HCT116 (cell line): ENCODE data around the gene SLC37A4. TPM values are rescaled to one million over a fixed set of nuclear protein-coding genes. Genes with fewer than 3 reads are reported as not detected.
A peak's percentile ranks its signal among the peaks of the same experiment; 100 is the strongest.

Experiments used
- ATAC-seq: fragments of 200-7000 bp; cut with Tn5 transposase; 2 replicates; pipeline ENCODE4 v1.9.1; 2020; ENCODE audit warnings: mild to moderate bottlenecking, moderate library complexity
- BruUV-seq: library from RNA; stranded (reverse); fragments of 400-500 nt; replicated peaks from 2 replicates; lab custom pipeline; 2021; lab: Mats Ljungman, UMichigan
- CTCF ChIA-PET: fragments of 300-600 bp; sonication (Branson Sonifier 250); formaldehyde crosslinking; loops from one replicate; lab custom pipeline; 2021; ENCODE audit warnings: antibody characterized with exemption; lab: Charles Lee
- POLR2A ChIA-PET: fragments of 300-600, 350-600 bp; sonication (Branson Sonifier 250); formaldehyde crosslinking; loops from one replicate; lab custom pipeline; 2021; ENCODE audit warnings: antibody characterized with exemption; lab: Charles Lee
- RAD21 ChIA-PET, 2 experiments: fragments of 300-600 bp; sonication (Branson Sonifier 250); formaldehyde crosslinking; loops; one replicate each; lab custom pipeline; 2023; ENCODE audit warnings: low total read pairs in 2 of 2; ENCODE audit not compliant: uncharacterized antibody in 2 of 2, unreplicated experiment in 2 of 2, low non-redundant PET in 1 of 2; lab: Charles Lee
- DNase-seq: peaks from one replicate; pipeline ENCODE4 v3.0.0-alpha.2; 2010; ENCODE audit warnings: low read depth, low spot score
- H2AFZ ChIP-seq: fragments of 200-600 bp; shearing (Covaris generic), sonication (generic); 2 replicates; pipeline ENCODE4 v1.6.1; 2017; ENCODE audit warnings: low read depth, mixed run types, mixed read lengths, antibody characterized with exemption, low read length; ENCODE audit not compliant: poor library complexity, severe bottlenecking
- H3K27ac ChIP-seq: 2 replicates; pipeline ENCODE4 v1.5.1; 2012; ENCODE audit warnings: low read depth, low read length
- H3K27me3 ChIP-seq: fragments of 200-600 bp; sonication (generic); 2 replicates; pipeline ENCODE4 v1.6.1; 2016; ENCODE audit warnings: mixed run types, low read length, mixed read lengths; ENCODE audit not compliant: insufficient read depth
- H3K36me3 ChIP-seq, 2 experiments: fragments of 200-500 bp in 1 of 2; fragments of 200-600 bp in 1 of 2; sonication (Bioruptor generic) in 1 of 2; sonication (generic) in 1 of 2; 2 replicates each; pipeline versions ENCODE4 v1.5.1 to v1.6.1; 2014 to 2016; ENCODE audit warnings: low read length in 2 of 2, inconsistent platforms in 1 of 2, mixed read lengths in 1 of 2, mixed run types in 1 of 2; ENCODE audit not compliant: insufficient read depth in 2 of 2, control insufficient read depth in 1 of 2
- H3K4me1 ChIP-seq, 2 experiments: fragments of 200-600 bp in 1 of 2; sonication (generic) in 1 of 2; 2 replicates each; pipeline versions ENCODE4 v1.5.1 to v1.6.1; 2012 to 2017; ENCODE audit warnings: low read length in 2 of 2, inconsistent platforms in 1 of 2, mild to moderate bottlenecking in 1 of 2, mixed read lengths in 1 of 2, mixed run types in 1 of 2, moderate library complexity in 1 of 2; ENCODE audit not compliant: insufficient read depth in 2 of 2, control insufficient read depth in 1 of 2
- H3K4me2 ChIP-seq: fragments of 200-600 bp; sonication (generic); 2 replicates; pipeline ENCODE4 v1.6.1; 2017; ENCODE audit warnings: mixed run types, low read length, mixed read lengths
- H3K4me3 ChIP-seq, 2 experiments: fragments of 200-600 bp in 1 of 2; sonication (generic) in 1 of 2; replicated peaks in 1 of 2; 2 replicates each; pipeline ENCODE4 v1.5.1; 2011 to 2016; ENCODE audit warnings: low read length in 2 of 2, control low read depth in 1 of 2, low read depth in 1 of 2, mild to moderate bottlenecking in 1 of 2, mixed read lengths in 1 of 2, mixed run types in 1 of 2
- H3K79me2 ChIP-seq: fragments of 200-600 bp; sonication (generic); 2 replicates; pipeline ENCODE4 v1.6.1; 2017; ENCODE audit warnings: mild to moderate bottlenecking, mixed run types, low read length, moderate library complexity, mixed read lengths; ENCODE audit not compliant: insufficient read depth
- H3K9ac ChIP-seq: fragments of 200-600 bp; sonication (generic); 2 replicates; pipeline ENCODE4 v1.6.1; 2016; ENCODE audit warnings: low read length, mixed read lengths
- H3K9me2 ChIP-seq: fragments of 200-600 bp; sonication (generic), shearing (Covaris generic); 2 replicates; pipeline ENCODE4 v1.6.1; 2017; ENCODE audit warnings: mixed run types, mild to moderate bottlenecking, moderate library complexity; ENCODE audit not compliant: insufficient read depth
- H3K9me3 ChIP-seq, 2 experiments: fragments of 200-500 bp in 1 of 2; fragments of 200-600 bp in 1 of 2; sonication (Bioruptor generic) in 1 of 2; sonication (generic) in 1 of 2; 2 replicates each; pipeline ENCODE4 v1.6.1; 2014 to 2017; ENCODE audit warnings: low read length in 2 of 2, mixed read lengths in 2 of 2, inconsistent platforms in 1 of 2, low read depth in 1 of 2, mild to moderate bottlenecking in 1 of 2, mixed run types in 1 of 2, moderate library complexity in 1 of 2; ENCODE audit not compliant: control insufficient read depth in 1 of 2, insufficient read depth in 1 of 2
- H4K20me1 ChIP-seq: fragments of 200-600 bp; sonication (generic), shearing (Covaris generic); 2 replicates; pipeline ENCODE4 v1.6.1; 2017; ENCODE audit warnings: mixed run types, mild to moderate bottlenecking, moderate library complexity; ENCODE audit not compliant: insufficient read depth
- CEBPB ChIP-seq: IDR thresholded peaks from 2 replicates; pipeline ENCODE4 v1.6.1; 2012; ENCODE audit warnings: low read depth
- CTCF ChIP-seq, 3 experiments: fragments of 200-600 bp in 1 of 3; sonication (generic) in 1 of 3; IDR thresholded peaks in 2 of 3; conservative IDR thresholded peaks in 1 of 3; 2 replicates each; pipeline ENCODE4 v1.5.1; 2012 to 2017; ENCODE audit warnings: low read depth in 2 of 3, low read length in 2 of 3, antibody characterized with exemption in 1 of 3, borderline replicate concordance in 1 of 3, control low read depth in 1 of 3, mild to moderate bottlenecking in 1 of 3, mixed read lengths in 1 of 3, mixed run types in 1 of 3, moderate library complexity in 1 of 3; ENCODE audit not compliant: insufficient read depth in 1 of 3
- EZH2 ChIP-seq: fragments of 200-600 bp; sonication (generic); IDR thresholded peaks from 2 replicates; pipeline ENCODE4 v1.6.1; 2017; ENCODE audit warnings: antibody characterized with exemption, mixed run types
- EZH2phosphoT487 ChIP-seq: fragments of 200-600 bp; IDR thresholded peaks from 2 replicates; pipeline ENCODE4 v1.6.1; 2018; ENCODE audit warnings: antibody characterized with exemption, borderline replicate concordance
- JUND ChIP-seq: IDR thresholded peaks from 2 replicates; pipeline ENCODE4 v1.6.1; 2012
- RAD21 ChIP-seq: IDR thresholded peaks from 2 replicates; pipeline ENCODE4 v1.6.1; 2012; ENCODE audit warnings: low read depth, mild to moderate bottlenecking
- SIN3A ChIP-seq: IDR thresholded peaks from 2 replicates; pipeline ENCODE4 v1.6.1; 2012; ENCODE audit warnings: low read depth
- SP1 ChIP-seq: IDR thresholded peaks from 2 replicates; pipeline ENCODE4 v1.6.1; 2012; ENCODE audit warnings: low read depth
- TCF7L2 ChIP-seq: IDR thresholded peaks from 2 replicates; pipeline ENCODE4 v1.7.0; 2011; ENCODE audit warnings: borderline replicate concordance, inconsistent platforms; ENCODE audit not compliant: insufficient read depth, insufficient read length; ENCODE audit errors: extremely low read depth
- intact Hi-C: fragments of 100-400 bp; cut with micrococcal nuclease; formaldehyde crosslinking; loops from 2 replicates; pipeline ENCODE4 v1.10.0; 2022
- total RNA-seq: library from RNA; stranded (reverse); gene quantifications from one replicate; pipeline ENCODE4 v1.2.1, GENCODE V29; 2021; ENCODE audit not compliant: unreplicated experiment
- TF ChIP-seq, protein P1 (sequence below): IDR thresholded peaks from 2 replicates; pipeline ENCODE4 v1.6.1; 2012; ENCODE audit warnings: low read depth

The SLC37A4 gene
- total RNA-seq, 1 experiment from 2014 or later = 49.8 TPM

GRCh38 chr11:119000906-119001305 lies 29.8 kb downstream of the SLC37A4 start:
- ChIA-PET POLR2A (no interaction called here), CTCF (no interaction called here), RAD21 (no interaction called here)
- no TSS peak for BruUV-seq
- no peaks in the 10 kb centered on the region for H3K27me3 ChIP-seq
- TF ChIP-seq, protein P1, sequence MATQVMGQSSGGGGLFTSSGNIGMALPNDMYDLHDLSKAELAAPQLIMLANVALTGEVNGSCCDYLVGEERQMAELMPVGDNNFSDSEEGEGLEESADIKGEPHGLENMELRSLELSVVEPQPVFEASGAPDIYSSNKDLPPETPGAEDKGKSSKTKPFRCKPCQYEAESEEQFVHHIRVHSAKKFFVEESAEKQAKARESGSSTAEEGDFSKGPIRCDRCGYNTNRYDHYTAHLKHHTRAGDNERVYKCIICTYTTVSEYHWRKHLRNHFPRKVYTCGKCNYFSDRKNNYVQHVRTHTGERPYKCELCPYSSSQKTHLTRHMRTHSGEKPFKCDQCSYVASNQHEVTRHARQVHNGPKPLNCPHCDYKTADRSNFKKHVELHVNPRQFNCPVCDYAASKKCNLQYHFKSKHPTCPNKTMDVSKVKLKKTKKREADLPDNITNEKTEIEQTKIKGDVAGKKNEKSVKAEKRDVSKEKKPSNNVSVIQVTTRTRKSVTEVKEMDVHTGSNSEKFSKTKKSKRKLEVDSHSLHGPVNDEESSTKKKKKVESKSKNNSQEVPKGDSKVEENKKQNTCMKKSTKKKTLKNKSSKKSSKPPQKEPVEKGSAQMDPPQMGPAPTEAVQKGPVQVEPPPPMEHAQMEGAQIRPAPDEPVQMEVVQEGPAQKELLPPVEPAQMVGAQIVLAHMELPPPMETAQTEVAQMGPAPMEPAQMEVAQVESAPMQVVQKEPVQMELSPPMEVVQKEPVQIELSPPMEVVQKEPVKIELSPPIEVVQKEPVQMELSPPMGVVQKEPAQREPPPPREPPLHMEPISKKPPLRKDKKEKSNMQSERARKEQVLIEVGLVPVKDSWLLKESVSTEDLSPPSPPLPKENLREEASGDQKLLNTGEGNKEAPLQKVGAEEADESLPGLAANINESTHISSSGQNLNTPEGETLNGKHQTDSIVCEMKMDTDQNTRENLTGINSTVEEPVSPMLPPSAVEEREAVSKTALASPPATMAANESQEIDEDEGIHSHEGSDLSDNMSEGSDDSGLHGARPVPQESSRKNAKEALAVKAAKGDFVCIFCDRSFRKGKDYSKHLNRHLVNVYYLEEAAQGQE = no peak
- no peak for TF ChIP-seq TCF7L2
- no peak for TF ChIP-seq SIN3A
- TF ChIP-seq RAD21 = no peak
- TF ChIP-seq EZH2 = no peak
- TF ChIP-seq CTCF (IDR thresholded peaks at IDR 0.05 in 2 of 3, conservative IDR thresholded peaks at IDR 0.05 in 1 of 3; ENCODE audit: borderline replicate concordance in 1 of 3, insufficient read depth in 1 of 3, low read depth in 2 of 3, low read length in 2 of 3) = no peak
- no peak for TF ChIP-seq SP1
- no peak for TF ChIP-seq CEBPB
- no peak for TF ChIP-seq EZH2phosphoT487
- TF ChIP-seq JUND = no peak
- H2AFZ ChIP-seq = no peak overlapping the region
- peaks cover 13 to 27% of the 10 kb centered on the region in 2 experiments for H3K36me3 ChIP-seq
- peaks cover 87% of the 10 kb centered on the region for H3K79me2 ChIP-seq
- no peak overlapping the region for H3K9ac ChIP-seq
- DNase-seq (no peak), ATAC-seq (no peak)
- peak overlapping the region; percentile 97 for H3K4me2 ChIP-seq
- no peaks in the 10 kb centered on the region for H4K20me1 ChIP-seq
- no peaks in the 10 kb centered on the region for H3K9me3 ChIP-seq
- H3K4me1 ChIP-seq = peaks cover 15 to 46% of the 10 kb centered on the region in 2 experiments
- H3K9me2 ChIP-seq = no peaks in the 10 kb centered on the region
- H3K4me3 ChIP-seq = no peak overlapping the region
- peak overlapping the region; percentile 20; the same call in 1 of the 2 replicates for H3K27ac ChIP-seq
- intact Hi-C loops = no loop called here
